B cell (primary cell): Measurements from ENCODE around the gene ERI3. TPM values are rescaled to one million over a fixed set of nuclear protein-coding genes. Genes with fewer than 3 reads are reported as not detected.

ENCODE experiments used
- ATAC-seq: fragments of 200-7000 bp; cut with Tn5 transposase; one replicate; pipeline ENCODE4 v1.10.0; 2021; ENCODE audit warnings: low read depth, mild to moderate bottlenecking, moderate number of reproducible peaks, moderate library complexity
- CTCF ChIA-PET: fragments of 350-600 bp; sonication (Branson Sonifier 250); formaldehyde crosslinking; loops from one replicate; lab custom pipeline; 2021; ENCODE audit warnings: antibody characterized with exemption, inconsistent platforms; lab: Charles Lee
- POLR2A ChIA-PET: fragments of 350-600 bp; sonication (Branson Sonifier 250); formaldehyde crosslinking; loops from one replicate; lab custom pipeline; 2021; ENCODE audit warnings: antibody characterized with exemption; lab: Charles Lee
- DNase-seq: peaks from one replicate; pipeline ENCODE4 v3.0.0; 2013
- H2AFZ ChIP-seq: 2 replicates; pipeline ENCODE4 v1.6.1; 2012; ENCODE audit warnings: mild to moderate bottlenecking, low read depth, low read length; ENCODE audit not compliant: insufficient read depth, poor library complexity, severe bottlenecking
- H3K27ac ChIP-seq, 2 donors: 1 replicate in 1 of 2; 2 replicates in 1 of 2; pipeline ENCODE4 v1.5.1; 2012 to 2013; ENCODE audit warnings: low read length in 2 of 2, mild to moderate bottlenecking in 2 of 2, moderate library complexity in 1 of 2
- H3K27me3 ChIP-seq, 4 experiments: fragments of 200-600 bp in 1 of 4; sonication (generic) in 1 of 4; replicated peaks in 1 of 4; 1 replicate in 2 of 4; 2 replicates in 2 of 4; pipeline versions ENCODE4 v1.6.1 to v1.7.0; 2013 to 2016; ENCODE audit warnings: low read length in 3 of 4, mild to moderate bottlenecking in 2 of 4, mixed read lengths in 1 of 4, moderate library complexity in 1 of 4; ENCODE audit not compliant: insufficient read depth in 4 of 4, control insufficient read depth in 3 of 4; ENCODE audit errors: control extremely low read depth in 1 of 4
- H3K36me3 ChIP-seq, 2 experiments: replicated peaks in 1 of 2; 1 replicate in 1 of 2; 2 replicates in 1 of 2; pipeline versions ENCODE4 v1.6.1 to v1.7.1; 2013; ENCODE audit warnings: low read length in 1 of 2; ENCODE audit not compliant: insufficient read depth in 2 of 2, control insufficient read depth in 1 of 2; ENCODE audit errors: control extremely low read depth in 1 of 2, extremely low read depth in 1 of 2
- H3K4me1 ChIP-seq, 2 donors: fragments of 200-600 bp in 1 of 2; sonication (generic) in 1 of 2; 1 replicate in 1 of 2; 2 replicates in 1 of 2; pipeline versions ENCODE4 v1.5.1 to v1.6.1; 2013 to 2017; ENCODE audit warnings: low read length in 2 of 2; ENCODE audit not compliant: control insufficient read depth in 2 of 2, insufficient read depth in 2 of 2
- H3K4me2 ChIP-seq: replicated peaks from 2 replicates; pipeline ENCODE3; 2012; ENCODE audit warnings: mild to moderate bottlenecking, low read depth, low read length; ENCODE audit not compliant: poor library complexity, severe bottlenecking
- H3K4me3 ChIP-seq, 5 experiments: fragments of 200-600 bp in 1 of 5; sonication (generic) in 1 of 5; 1 replicate in 3 of 5; 2 replicates in 2 of 5; pipeline versions ENCODE4 v1.5.1 to v1.7.0; 2011 to 2016; ENCODE audit warnings: low read length in 4 of 5, mild to moderate bottlenecking in 4 of 5, low read depth in 2 of 5, control low read depth in 1 of 5, moderate library complexity in 1 of 5; ENCODE audit not compliant: insufficient read depth in 1 of 5; ENCODE audit errors: control extremely low read depth in 1 of 5, extremely low read depth in 1 of 5
- H3K79me2 ChIP-seq: fragments of 200-600 bp; sonication (generic); one replicate; pipeline ENCODE4 v1.6.0; 2016; ENCODE audit warnings: low read length; ENCODE audit not compliant: control insufficient read depth, insufficient read depth
- H3K9ac ChIP-seq: fragments of 200-600 bp; sonication (generic); 2 replicates; pipeline ENCODE4 v1.6.1; 2017; ENCODE audit warnings: mild to moderate bottlenecking, low read length, moderate library complexity
- H3K9me3 ChIP-seq, 3 donors: one replicate each; pipeline versions ENCODE4 v1.6.1 to v1.7.1; 2013; ENCODE audit warnings: low read length in 2 of 3; ENCODE audit not compliant: control insufficient read depth in 2 of 3, insufficient read depth in 1 of 3; ENCODE audit errors: control extremely low read depth in 1 of 3
- H4K20me1 ChIP-seq: 2 replicates; pipeline ENCODE4 v1.6.0; 2012; ENCODE audit warnings: mild to moderate bottlenecking, low read length; ENCODE audit not compliant: insufficient read depth, control insufficient read depth, poor library complexity, severe bottlenecking
- H3K27ac Mint-ChIP-seq: one replicate; pipeline ENCODE4 v1.8.0; 2021; ENCODE audit warnings: mixed read lengths
- H3K27me3 Mint-ChIP-seq: one replicate; pipeline ENCODE4 v1.8.0; 2021; ENCODE audit warnings: mixed read lengths
- H3K4me1 Mint-ChIP-seq: one replicate; pipeline ENCODE4 v1.8.0; 2021; ENCODE audit warnings: mixed read lengths
- H3K4me3 Mint-ChIP-seq: one replicate; pipeline ENCODE4 v1.8.0; 2021; ENCODE audit warnings: mixed read lengths
- H3K9me3 Mint-ChIP-seq: one replicate; pipeline ENCODE4 v1.8.0; 2022; ENCODE audit warnings: mixed read lengths; ENCODE audit not compliant: insufficient read depth
- EZH2 ChIP-seq: IDR thresholded peaks from 2 replicates; pipeline ENCODE4 v1.6.1; 2012; ENCODE audit warnings: borderline replicate concordance, low read depth, mild to moderate bottlenecking, moderate library complexity, low read length; ENCODE audit not compliant: insufficient read depth, poor library complexity, severe bottlenecking
- WGBS: methylation state at CpG from one replicate; pipeline ENCODE4 v1.1.5; 2013; ENCODE audit warnings: missing lambda C conversion rate; ENCODE audit not compliant: insufficient coverage; 5-methylcytosine and 5-hydroxymethylcytosine counted together
- intact Hi-C: fragments of 100-400 bp; cut with micrococcal nuclease; formaldehyde crosslinking; loops from one replicate; pipeline ENCODE4 v1.10.0; 2022
- polyA plus RNA-seq: library from polyadenylated mRNA; depleted of rRNA; stranded (reverse); fragments of >200 nt; gene quantifications from 2 replicates; pipeline ENCODE4 v1.2.3, GENCODE V29; 2012
- total RNA-seq, 2 donors: library from RNA; stranded (reverse); fragments of 120-200 nt in 1 of 2; gene quantifications; 1 replicate in 1 of 2; 2 replicates in 1 of 2; pipeline versions ENCODE4 v1.2.3 to v1.2.4, GENCODE V29; 2013 to 2022
- TF ChIP-seq, protein P1 (sequence below): fragments of 200-600 bp; IDR thresholded peaks from one replicate; pipeline ENCODE4 v1.8.0; 2022; ENCODE audit warnings: antibody characterized with exemption, mild to moderate bottlenecking

Gene ERI3
- total and polyA plus RNA-seq, 2 donors (not counting 1 experiment from before 2014, with no cell fraction given), result 37.5 to 53.9 TPM

DNA sequence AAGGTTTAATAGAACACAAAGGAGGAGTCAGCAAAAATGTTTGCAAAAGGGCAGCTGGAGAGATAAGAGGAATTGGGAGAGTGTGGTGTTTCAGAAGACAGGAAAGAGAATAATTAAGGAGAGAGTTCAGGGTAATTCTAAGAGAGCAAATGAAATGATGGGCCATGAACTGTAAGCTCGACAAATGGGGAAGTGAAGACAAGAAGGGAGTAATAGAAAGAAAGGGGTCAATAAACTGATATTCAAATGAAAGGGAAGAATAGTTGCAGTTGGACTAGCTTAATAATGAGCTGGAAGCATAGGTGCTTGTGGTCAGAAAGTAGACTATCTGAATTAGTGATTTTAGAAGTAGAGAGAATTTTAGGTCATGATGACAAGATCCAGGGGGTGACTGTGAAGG, 34.4 kb upstream of the ERI3 start:
- Mint-ChIP-seq H3K4me3 (no peak overlapping the region), H3K9me3 (no peaks in the 10 kb centered on the region), H3K27me3 (peaks cover 22% of the 10 kb centered on the region), H3K27ac (no peak overlapping the region), H3K4me1 (no peaks in the 10 kb centered on the region)
- no peak overlapping the region for H3K4me2 ChIP-seq
- H3K27me3 ChIP-seq, result peaks cover 0 to 16% (median 8%) of the 10 kb centered on the region in 4 experiments
- no peak overlapping the region for H2AFZ ChIP-seq
- no peak overlapping the region for H3K4me3 ChIP-seq
- intact Hi-C loops, result no loop called here
- H3K79me2 ChIP-seq, result no peaks in the 10 kb centered on the region
- H3K9ac ChIP-seq, result no peak overlapping the region
- no peak for TF ChIP-seq EZH2
- TF ChIP-seq, protein P1, sequence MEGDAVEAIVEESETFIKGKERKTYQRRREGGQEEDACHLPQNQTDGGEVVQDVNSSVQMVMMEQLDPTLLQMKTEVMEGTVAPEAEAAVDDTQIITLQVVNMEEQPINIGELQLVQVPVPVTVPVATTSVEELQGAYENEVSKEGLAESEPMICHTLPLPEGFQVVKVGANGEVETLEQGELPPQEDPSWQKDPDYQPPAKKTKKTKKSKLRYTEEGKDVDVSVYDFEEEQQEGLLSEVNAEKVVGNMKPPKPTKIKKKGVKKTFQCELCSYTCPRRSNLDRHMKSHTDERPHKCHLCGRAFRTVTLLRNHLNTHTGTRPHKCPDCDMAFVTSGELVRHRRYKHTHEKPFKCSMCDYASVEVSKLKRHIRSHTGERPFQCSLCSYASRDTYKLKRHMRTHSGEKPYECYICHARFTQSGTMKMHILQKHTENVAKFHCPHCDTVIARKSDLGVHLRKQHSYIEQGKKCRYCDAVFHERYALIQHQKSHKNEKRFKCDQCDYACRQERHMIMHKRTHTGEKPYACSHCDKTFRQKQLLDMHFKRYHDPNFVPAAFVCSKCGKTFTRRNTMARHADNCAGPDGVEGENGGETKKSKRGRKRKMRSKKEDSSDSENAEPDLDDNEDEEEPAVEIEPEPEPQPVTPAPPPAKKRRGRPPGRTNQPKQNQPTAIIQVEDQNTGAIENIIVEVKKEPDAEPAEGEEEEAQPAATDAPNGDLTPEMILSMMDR, result no peak
- H4K20me1 ChIP-seq, result no peaks in the 10 kb centered on the region
- H3K9me3 ChIP-seq, result no peaks in the 10 kb centered on the region
- no peaks in the 10 kb centered on the region for H3K36me3 ChIP-seq
- WGBS, result 13% methylated on average over 1 of the region's 1 CpG
- CTCF ChIA-PET, result no interaction called here
- no peak for DNase-seq
- ATAC-seq, result no peak
- H3K4me1 ChIP-seq, result no peaks in the 10 kb centered on the region
- no peak overlapping the region for H3K27ac ChIP-seq
- POLR2A ChIA-PET, result no interaction called here

DNA sequence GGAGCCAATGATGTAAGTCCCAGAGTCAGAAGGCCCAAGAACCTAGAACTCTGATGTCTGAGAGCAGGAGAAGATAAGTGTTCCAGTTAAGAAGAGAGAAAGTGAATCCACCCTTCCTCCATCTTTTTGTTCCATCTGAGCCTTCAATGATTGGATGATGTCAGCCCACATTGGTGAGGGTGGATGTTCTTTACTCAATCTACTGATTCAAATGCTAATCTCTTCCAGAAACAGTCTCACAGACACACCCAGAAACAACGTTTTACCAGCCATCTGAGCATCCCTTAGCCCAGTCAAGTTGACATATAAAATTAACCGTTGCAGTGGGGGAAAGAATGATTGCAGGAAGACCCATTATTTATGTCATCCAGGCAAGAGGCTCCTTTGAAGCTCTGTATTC, 33.5 kb upstream of the ERI3 start:
- H3K9me3 Mint-ChIP-seq, result no peaks in the 10 kb centered on the region
- peaks cover 15% of the 10 kb centered on the region for H3K27me3 Mint-ChIP-seq

More for the DNA sequence above, 33.5 kb upstream of the ERI3 start:
- no peak for ATAC-seq
- Mint-ChIP-seq H3K27ac (no peak overlapping the region), H3K4me1 (no peaks in the 10 kb centered on the region), H3K4me3 (no peak overlapping the region)
- no peak overlapping the region for H3K4me3 ChIP-seq
- H4K20me1 ChIP-seq, result no peaks in the 10 kb centered on the region
- no peaks in the 10 kb centered on the region for H3K36me3 ChIP-seq
- 100% methylated on average over 1 of the region's 2 CpGs for WGBS
- POLR2A ChIA-PET, result no interaction called here
- DNase-seq, result no peak
- H3K9me3 ChIP-seq, result no peaks in the 10 kb centered on the region
- no peak overlapping the region for H3K9ac ChIP-seq
- no peak overlapping the region for H3K27ac ChIP-seq
- intact Hi-C loops, result no loop called here
- CTCF ChIA-PET, result interaction anchor here (1.4 kb wide), 1 partner anchor 10 kb away, joined by 4 read pairs; no protein-coding TSS in a partner anchor
- TF ChIP-seq, protein P1, result no peak
- no peak for TF ChIP-seq EZH2
- H2AFZ ChIP-seq, result no peak overlapping the region
- H3K79me2 ChIP-seq, result no peaks in the 10 kb centered on the region
- H3K4me1 ChIP-seq, result no peaks in the 10 kb centered on the region
- H3K27me3 ChIP-seq, result peaks cover 0 to 16% (median 5%) of the 10 kb centered on the region in 4 experiments
- no peak overlapping the region for H3K4me2 ChIP-seq
